Astrocyte (in vitro differentiated cells and primary cell): ENCODE results near the gene EDN3. TPM values are rescaled to one million over a fixed set of nuclear protein-coding genes. Genes with fewer than 3 reads are reported as not detected.

ENCODE experiments used
- DNase-seq: peaks from one replicate; pipeline ENCODE4 v3.0.0-alpha.2; 2010; ENCODE audit warnings: low read depth
- FAIRE-seq: peaks from 2 replicates; lab custom pipeline; 2011; peaks lifted over from hg19 to GRCh38; lab: Jason Lieb, UNC
- H2AFZ ChIP-seq: 2 replicates; pipeline ENCODE4 v1.6.0; 2012; ENCODE audit warnings: low read depth, low read length, inconsistent platforms
- H3K27ac ChIP-seq: 2 replicates; pipeline ENCODE4 v1.5.1; 2011; ENCODE audit warnings: low read depth, low read length, inconsistent platforms
- H3K27me3 ChIP-seq: 2 replicates; pipeline ENCODE4 v1.6.0; 2011; ENCODE audit warnings: low read length, inconsistent platforms; ENCODE audit not compliant: insufficient read depth
- H3K36me3 ChIP-seq: 2 replicates; pipeline ENCODE4 v1.5.1; 2011; ENCODE audit warnings: low read length, inconsistent platforms; ENCODE audit not compliant: insufficient read depth
- H3K4me1 ChIP-seq: 2 replicates; pipeline ENCODE4 v1.5.1; 2011; ENCODE audit warnings: low read length, inconsistent platforms; ENCODE audit not compliant: insufficient read depth
- H3K4me2 ChIP-seq: 2 replicates; pipeline ENCODE4 v1.6.0; 2012; ENCODE audit warnings: low read length, inconsistent platforms
- H3K4me3 ChIP-seq: 2 replicates; pipeline ENCODE4 v1.5.1; 2011; ENCODE audit warnings: low read depth, mild to moderate bottlenecking, low read length, inconsistent platforms; ENCODE audit not compliant: insufficient read depth
- H3K79me2 ChIP-seq: 2 replicates; pipeline ENCODE4 v1.6.0; 2012; ENCODE audit warnings: mild to moderate bottlenecking, low read length, inconsistent platforms; ENCODE audit not compliant: insufficient read depth
- H3K9ac ChIP-seq: 2 replicates; pipeline ENCODE4 v1.6.0; 2012; ENCODE audit warnings: mild to moderate bottlenecking, low read length, inconsistent platforms
- H3K9me3 ChIP-seq: 2 replicates; pipeline ENCODE4 v1.5.1; 2012; ENCODE audit warnings: low read depth, mild to moderate bottlenecking, low read length, inconsistent platforms; ENCODE audit not compliant: insufficient read depth
- H4K20me1 ChIP-seq: 2 replicates; pipeline ENCODE4 v1.6.0; 2012; ENCODE audit warnings: low read length, inconsistent platforms; ENCODE audit not compliant: insufficient read depth
- H3K27ac Mint-ChIP-seq: one replicate; pipeline ENCODE4 v1.8.0; 2021; ENCODE audit warnings: mild to moderate bottlenecking, mixed read lengths; ENCODE audit not compliant: unreplicated experiment
- H3K27me3 Mint-ChIP-seq: one replicate; pipeline ENCODE4 v1.8.0; 2021; ENCODE audit warnings: low read depth, mixed read lengths; ENCODE audit not compliant: unreplicated experiment
- H3K36me3 Mint-ChIP-seq: one replicate; pipeline ENCODE4 v1.8.0; 2021; ENCODE audit warnings: low read depth, mixed read lengths; ENCODE audit not compliant: unreplicated experiment
- H3K4me1 Mint-ChIP-seq: one replicate; pipeline ENCODE4 v1.8.0; 2021; ENCODE audit warnings: low read depth, mixed read lengths; ENCODE audit not compliant: unreplicated experiment
- H3K4me3 Mint-ChIP-seq: one replicate; pipeline ENCODE4 v1.8.0; 2021; ENCODE audit warnings: mild to moderate bottlenecking, moderate library complexity, mixed read lengths; ENCODE audit not compliant: unreplicated experiment
- H3K9me3 Mint-ChIP-seq: one replicate; pipeline ENCODE4 v1.8.0; 2021; ENCODE audit warnings: mild to moderate bottlenecking, mixed read lengths; ENCODE audit not compliant: unreplicated experiment
- CTCF ChIP-seq: IDR thresholded peaks from 2 replicates; pipeline ENCODE4 v1.5.1; 2011; ENCODE audit warnings: low read depth, mild to moderate bottlenecking, inconsistent platforms, low read length, moderate library complexity; ENCODE audit not compliant: insufficient read depth
- EZH2 ChIP-seq: IDR thresholded peaks from 2 replicates; pipeline ENCODE4 v1.6.1; 2012; ENCODE audit warnings: mild to moderate bottlenecking, low read length, inconsistent platforms; ENCODE audit not compliant: insufficient read depth
- total RNA-seq: library from RNA; stranded (reverse); gene quantifications from 2 replicates; pipeline ENCODE4 v1.2.1, GENCODE V29; 2021

The EDN3 gene
- total RNA-seq, 1 donor from 2014 or later = not detected

- H3K9me3 ChIP-seq = peaks cover 3% of the 10 kb centered on the region
- H3K9ac ChIP-seq = no peak overlapping the region
- FAIRE-seq = no peak
- peaks cover 40% of the 10 kb centered on the region for H3K27me3 Mint-ChIP-seq
- H3K36me3 Mint-ChIP-seq = no peaks in the 10 kb centered on the region
- no peak overlapping the region for H2AFZ ChIP-seq
- H3K9me3 Mint-ChIP-seq = no peaks in the 10 kb centered on the region
- H3K79me2 ChIP-seq = no peaks in the 10 kb centered on the region
- H3K4me2 ChIP-seq = no peak overlapping the region
- no peaks in the 10 kb centered on the region for H4K20me1 ChIP-seq
- H3K27ac Mint-ChIP-seq = no peak overlapping the region
- no peaks in the 10 kb centered on the region for H3K27me3 ChIP-seq
- H3K4me1 Mint-ChIP-seq = no peaks in the 10 kb centered on the region
- TF ChIP-seq EZH2 (no peak), CTCF (no peak)
- no peaks in the 10 kb centered on the region for H3K36me3 ChIP-seq
- H3K27ac ChIP-seq = no peak overlapping the region
- H3K4me1 ChIP-seq = no peaks in the 10 kb centered on the region
- H3K4me3 ChIP-seq = no peak overlapping the region
- DNase-seq = no peak
- no peak overlapping the region for H3K4me3 Mint-ChIP-seq
Observed at GRCh38 chr20:59363101-59363500, 62.7 kb downstream of the EDN3 start.

- Mint-ChIP-seq H3K36me3 (no peaks in the 10 kb centered on the region), H3K27ac (no peak overlapping the region), H3K9me3 (peaks cover 3% of the 10 kb centered on the region), H3K27me3 (peaks cover 43% of the 10 kb centered on the region), H3K4me3 (no peak overlapping the region), H3K4me1 (no peaks in the 10 kb centered on the region)
- Histone ChIP-seq H3K9me3 (peaks cover 3% of the 10 kb centered on the region), H3K27me3 (no peaks in the 10 kb centered on the region), H4K20me1 (no peaks in the 10 kb centered on the region), H3K27ac (no peak overlapping the region), H3K4me2 (no peak overlapping the region), H3K9ac (no peak overlapping the region), H3K4me3 (no peak overlapping the region), H2AFZ (no peak overlapping the region), H3K79me2 (no peaks in the 10 kb centered on the region), H3K4me1 (no peaks in the 10 kb centered on the region), H3K36me3 (no peaks in the 10 kb centered on the region)
- FAIRE-seq = no peak
- DNase-seq = no peak
- TF ChIP-seq EZH2 (no peak), CTCF (no peak)
Observed at GRCh38 chr20:59364611-59365010, 64.2 kb downstream of the EDN3 start.

- no peaks in the 10 kb centered on the region for H4K20me1 ChIP-seq
- H3K4me3 ChIP-seq = no peak overlapping the region
- Mint-ChIP-seq H3K36me3 (no peaks in the 10 kb centered on the region), H3K27me3 (peaks cover 41% of the 10 kb centered on the region), H3K4me1 (no peaks in the 10 kb centered on the region), H3K27ac (no peak overlapping the region), H3K4me3 (no peak overlapping the region), H3K9me3 (peaks cover 3% of the 10 kb centered on the region)
- no peak for TF ChIP-seq EZH2
- no peak for TF ChIP-seq CTCF
- FAIRE-seq (no peak), DNase-seq (no peak)
- peaks cover 3% of the 10 kb centered on the region for H3K9me3 ChIP-seq
- H3K27me3 ChIP-seq = no peaks in the 10 kb centered on the region
- H3K27ac ChIP-seq = no peak overlapping the region
- no peak overlapping the region for H3K4me2 ChIP-seq
- H3K36me3 ChIP-seq = no peaks in the 10 kb centered on the region
- no peak overlapping the region for H3K9ac ChIP-seq
- H3K4me1 ChIP-seq = no peaks in the 10 kb centered on the region
- no peak overlapping the region for H2AFZ ChIP-seq
- H3K79me2 ChIP-seq = no peaks in the 10 kb centered on the region
Observed at GRCh38 chr20:59365611-59366285, 65.3 kb downstream of the EDN3 start.
